ENCODE data around the gene AGTRAP.

DNA sequence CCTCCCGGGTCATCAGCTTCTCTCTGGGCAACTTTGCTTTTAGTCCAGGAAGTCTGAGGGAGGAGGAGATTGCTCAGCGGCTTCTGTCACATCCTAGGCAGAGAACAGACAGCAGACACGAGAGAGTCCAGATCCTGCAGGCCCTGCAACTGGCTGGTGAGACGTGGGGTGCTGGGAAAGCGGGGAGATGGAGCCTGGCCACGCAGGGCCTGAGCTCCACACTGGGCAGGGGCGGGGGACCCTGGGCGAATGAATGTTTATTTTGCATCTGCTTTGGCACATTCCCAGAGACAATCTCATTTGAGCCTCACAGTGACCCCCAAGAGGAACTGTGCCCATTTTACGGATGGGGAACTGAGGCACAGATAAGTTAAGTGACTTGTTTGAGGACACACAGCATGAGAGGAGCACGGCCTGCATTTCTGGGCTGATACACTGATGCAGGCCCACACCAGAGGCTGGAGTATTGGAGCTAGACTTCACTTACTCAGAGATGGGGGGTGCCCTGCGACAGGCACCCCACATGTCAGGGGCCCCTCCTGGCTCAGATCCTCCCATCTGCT lies 35.6 kb downstream of the AGTRAP start:
- TF ChIP-seq POLR2A (IDR thresholded peaks at IDR 0.05): no peak
- TF ChIP-seq, protein P1, sequence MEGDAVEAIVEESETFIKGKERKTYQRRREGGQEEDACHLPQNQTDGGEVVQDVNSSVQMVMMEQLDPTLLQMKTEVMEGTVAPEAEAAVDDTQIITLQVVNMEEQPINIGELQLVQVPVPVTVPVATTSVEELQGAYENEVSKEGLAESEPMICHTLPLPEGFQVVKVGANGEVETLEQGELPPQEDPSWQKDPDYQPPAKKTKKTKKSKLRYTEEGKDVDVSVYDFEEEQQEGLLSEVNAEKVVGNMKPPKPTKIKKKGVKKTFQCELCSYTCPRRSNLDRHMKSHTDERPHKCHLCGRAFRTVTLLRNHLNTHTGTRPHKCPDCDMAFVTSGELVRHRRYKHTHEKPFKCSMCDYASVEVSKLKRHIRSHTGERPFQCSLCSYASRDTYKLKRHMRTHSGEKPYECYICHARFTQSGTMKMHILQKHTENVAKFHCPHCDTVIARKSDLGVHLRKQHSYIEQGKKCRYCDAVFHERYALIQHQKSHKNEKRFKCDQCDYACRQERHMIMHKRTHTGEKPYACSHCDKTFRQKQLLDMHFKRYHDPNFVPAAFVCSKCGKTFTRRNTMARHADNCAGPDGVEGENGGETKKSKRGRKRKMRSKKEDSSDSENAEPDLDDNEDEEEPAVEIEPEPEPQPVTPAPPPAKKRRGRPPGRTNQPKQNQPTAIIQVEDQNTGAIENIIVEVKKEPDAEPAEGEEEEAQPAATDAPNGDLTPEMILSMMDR (IDR thresholded peaks at IDR 0.05): no peak

All from uterus (tissue), 2 donors.